ENCODE measurements around the gene FHOD1. TPM values are rescaled to one million over a fixed set of nuclear protein-coding genes. Genes with fewer than 3 reads are reported as not detected.
A peak's percentile ranks its signal among the peaks of the same experiment; 100 is the strongest.

FHOD1 gene
- polyA plus RNA-seq, 3 donors = 5.1 to 152 (median 5.5) TPM

DNA sequence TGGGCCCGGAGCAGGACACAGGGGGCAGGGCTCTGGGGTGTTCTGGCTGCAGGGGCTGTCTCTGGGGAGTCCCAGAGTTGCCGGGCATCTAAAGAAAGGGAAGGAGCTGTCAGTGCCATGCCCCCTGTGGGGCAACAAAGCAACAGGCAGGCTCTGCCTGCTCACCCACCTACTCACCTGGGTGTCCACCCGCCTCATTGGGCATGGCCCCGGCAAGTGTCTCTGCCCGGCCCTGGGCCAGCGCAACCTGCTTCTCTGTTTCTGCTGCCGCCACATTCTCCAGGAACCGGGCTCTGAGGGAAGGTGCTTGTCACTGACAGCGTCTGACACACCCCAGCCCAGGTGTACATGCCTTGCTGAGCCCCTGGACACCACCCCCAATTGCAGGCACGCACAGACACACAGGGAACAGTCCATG, 13.1 kb downstream of the FHOD1 start:
- 98% methylated on average over 9 of the region's 10 CpGs for WGBS (ENCODE audit: insufficient coverage)

DNA sequence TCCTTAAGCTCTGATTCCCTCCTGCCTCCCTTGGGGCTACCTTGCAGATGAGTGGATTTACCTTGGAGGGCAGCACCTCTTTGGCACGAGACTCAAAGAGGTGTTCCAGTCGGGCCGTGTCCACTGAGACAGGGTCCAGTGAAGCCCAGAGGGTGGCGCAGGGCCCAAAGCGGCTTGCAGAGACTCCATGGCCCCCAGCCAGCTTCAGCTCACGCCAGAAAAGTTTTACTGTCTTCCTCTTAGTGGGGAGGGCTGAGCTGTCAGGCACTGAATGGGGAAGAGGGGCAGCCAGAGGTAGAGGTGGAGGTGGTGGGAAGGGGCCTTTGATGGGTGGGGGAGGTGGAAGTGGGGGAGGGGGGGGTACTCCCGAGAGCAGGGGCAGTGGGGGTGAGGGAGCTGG, 13.7 kb downstream of the FHOD1 start:
- Histone ChIP-seq H3K4me2 (replicated peaks; ENCODE audit: extremely low read depth, low read length, poor library complexity, severe bottlenecking) (no peak overlapping the region), H3K9ac (ENCODE audit: insufficient read depth, low read length, poor library complexity, severe bottlenecking) (no peak overlapping the region), H3K79me2 (ENCODE audit: insufficient read depth, low read length) (peaks cover 6% of the 10 kb centered on the region), H4K20me1 (ENCODE audit: insufficient read depth, low read length) (peaks cover 58% of the 10 kb centered on the region), H2AFZ (ENCODE audit: insufficient read depth, low read depth, low read length, poor library complexity, severe bottlenecking) (no peak overlapping the region), H3K36me3 (replicated peaks in 1 of 2; ENCODE audit: control insufficient read depth in 1 of 2, insufficient read depth in 2 of 2, low read length in 2 of 2) (peaks cover 83 to 97% of the 10 kb centered on the region in 2 donors), H3K4me3 (replicated peaks in 1 of 3; ENCODE audit: low read depth in 2 of 3, low read length in 3 of 3) (no peak overlapping the region), H3K27ac (ENCODE audit: low read depth in 1 of 2, low read length in 2 of 2) (no peak overlapping the region), H3K4me1 (ENCODE audit: control insufficient read depth in 1 of 2, insufficient read depth in 2 of 2, low read length in 2 of 2) (no peaks in the 10 kb centered on the region), H3K27me3 (ENCODE audit: control insufficient read depth in 2 of 2, insufficient read depth in 2 of 2, low read length in 2 of 2) (no peaks in the 10 kb centered on the region), H3K9me3 (replicated peaks in 1 of 2; ENCODE audit: control insufficient read depth in 1 of 2, insufficient read depth in 1 of 2, low read length in 2 of 2) (no peaks in the 10 kb centered on the region)
- peaks cover 4% of the 10 kb centered on the region for H3K4me1 Mint-ChIP-seq
- peaks cover 81 to 99% of the 10 kb centered on the region in 2 donors for H3K36me3 Mint-ChIP-seq
- H3K27me3 Mint-ChIP-seq (ENCODE audit: low read depth in 3 of 3) = peaks cover 0 to 4% (median 2%) of the 10 kb centered on the region in 3 donors
- intact Hi-C loops (cut with micrococcal nuclease) = no loop called here
- TF ChIP-seq, protein P1, sequence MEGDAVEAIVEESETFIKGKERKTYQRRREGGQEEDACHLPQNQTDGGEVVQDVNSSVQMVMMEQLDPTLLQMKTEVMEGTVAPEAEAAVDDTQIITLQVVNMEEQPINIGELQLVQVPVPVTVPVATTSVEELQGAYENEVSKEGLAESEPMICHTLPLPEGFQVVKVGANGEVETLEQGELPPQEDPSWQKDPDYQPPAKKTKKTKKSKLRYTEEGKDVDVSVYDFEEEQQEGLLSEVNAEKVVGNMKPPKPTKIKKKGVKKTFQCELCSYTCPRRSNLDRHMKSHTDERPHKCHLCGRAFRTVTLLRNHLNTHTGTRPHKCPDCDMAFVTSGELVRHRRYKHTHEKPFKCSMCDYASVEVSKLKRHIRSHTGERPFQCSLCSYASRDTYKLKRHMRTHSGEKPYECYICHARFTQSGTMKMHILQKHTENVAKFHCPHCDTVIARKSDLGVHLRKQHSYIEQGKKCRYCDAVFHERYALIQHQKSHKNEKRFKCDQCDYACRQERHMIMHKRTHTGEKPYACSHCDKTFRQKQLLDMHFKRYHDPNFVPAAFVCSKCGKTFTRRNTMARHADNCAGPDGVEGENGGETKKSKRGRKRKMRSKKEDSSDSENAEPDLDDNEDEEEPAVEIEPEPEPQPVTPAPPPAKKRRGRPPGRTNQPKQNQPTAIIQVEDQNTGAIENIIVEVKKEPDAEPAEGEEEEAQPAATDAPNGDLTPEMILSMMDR (IDR thresholded peaks at IDR 0.05) = no peak
- H3K9me3 Mint-ChIP-seq = peaks cover 0 to 3% (median 0%) of the 10 kb centered on the region in 7 donors
- no peak overlapping the region for H3K27ac Mint-ChIP-seq
- 97% methylated on average over 6 of the region's 7 CpGs for WGBS (ENCODE audit: insufficient coverage)
- no peak for DNase-seq
- H3K4me3 Mint-ChIP-seq = no peak overlapping the region

More for the DNA sequence above, 13.1 kb downstream of the FHOD1 start:
- Histone ChIP-seq H3K79me2 (ENCODE audit: insufficient read depth, low read length) (peaks cover 1% of the 10 kb centered on the region), H2AFZ (ENCODE audit: insufficient read depth, low read depth, low read length, poor library complexity, severe bottlenecking) (no peak overlapping the region), H3K9me3 (replicated peaks in 1 of 2; ENCODE audit: control insufficient read depth in 1 of 2, insufficient read depth in 1 of 2, low read length in 2 of 2) (no peaks in the 10 kb centered on the region), H3K27me3 (ENCODE audit: control insufficient read depth in 2 of 2, insufficient read depth in 2 of 2, low read length in 2 of 2) (no peaks in the 10 kb centered on the region), H3K4me3 (replicated peaks in 1 of 3; ENCODE audit: low read depth in 2 of 3, low read length in 3 of 3) (no peak overlapping the region), H4K20me1 (ENCODE audit: insufficient read depth, low read length) (peaks cover 59% of the 10 kb centered on the region), H3K36me3 (replicated peaks in 1 of 2; ENCODE audit: control insufficient read depth in 1 of 2, insufficient read depth in 2 of 2, low read length in 2 of 2) (peaks cover 83 to 97% of the 10 kb centered on the region in 2 donors), H3K9ac (ENCODE audit: insufficient read depth, low read length, poor library complexity, severe bottlenecking) (no peak overlapping the region), H3K27ac (ENCODE audit: low read depth in 1 of 2, low read length in 2 of 2) (no peak overlapping the region), H3K4me1 (ENCODE audit: control insufficient read depth in 1 of 2, insufficient read depth in 2 of 2, low read length in 2 of 2) (no peaks in the 10 kb centered on the region), H3K4me2 (replicated peaks; ENCODE audit: extremely low read depth, low read length, poor library complexity, severe bottlenecking) (no peak overlapping the region)
- Mint-ChIP-seq H3K4me3 (no peak overlapping the region), H3K4me1 (peaks cover 4% of the 10 kb centered on the region), H3K36me3 (peaks cover 81 to 99% of the 10 kb centered on the region in 2 donors), H3K27me3 (ENCODE audit: low read depth in 3 of 3) (peaks cover 0 to 4% (median 2%) of the 10 kb centered on the region in 3 donors), H3K27ac (peak overlapping the region in 1 of 7 donors; percentile 2), H3K9me3 (peaks cover 0 to 3% (median 0%) of the 10 kb centered on the region in 7 donors)
- intact Hi-C loops (cut with micrococcal nuclease) = no loop called here
- TF ChIP-seq, protein P1 (IDR thresholded peaks at IDR 0.05) = no peak
- DNase-seq = no peak

All from CD14-positive monocyte (primary cell).